Stimulated activated CD4-positive, alpha-beta T cell treated with anti-CD3 and anti-CD28 coated beads, TNF-alpha, amount 100 ng/mL, for 48 hours (primary cell): ENCODE results near the gene TMEM17.

Experiments
- DNase-seq, 3 donors: peaks; one replicate each; pipeline ENCODE4 v3.0.0-alpha.2; 2020; ENCODE audit warnings: low read depth in 3 of 3

The TMEM17 gene

GRCh38 chr2:62472312-62472711, 33.7 kb downstream of the TMEM17 start:
- DNase-seq = no peak

GRCh38 chr2:62471816-62472215, 34.2 kb downstream of the TMEM17 start:
- DNase-seq = no peak

GRCh38 chr2:62471404-62471803, 34.6 kb downstream of the TMEM17 start:
- no peak for DNase-seq

GRCh38 chr2:62469548-62469947, 36.4 kb downstream of the TMEM17 start:
- no peak for DNase-seq

- DNase-seq = no peak
Observed at GRCh38 chr2:62469114-62469513, 36.9 kb downstream of the TMEM17 start.

- no peak for DNase-seq
Observed at GRCh38 chr2:62467475-62468321, 38.3 kb downstream of the TMEM17 start.

- no peak for DNase-seq
Observed at GRCh38 chr2:62467100-62467474, 38.9 kb downstream of the TMEM17 start.

GRCh38 chr2:62466503-62466854, 39.5 kb downstream of the TMEM17 start:
- no peak for DNase-seq

GRCh38 chr2:62465741-62466502, 40.1 kb downstream of the TMEM17 start:
- no peak for DNase-seq

- DNase-seq = no peak
Observed at GRCh38 chr2:62465039-62465740, 40.8 kb downstream of the TMEM17 start.

GRCh38 chr2:62464221-62465007, 41.6 kb downstream of the TMEM17 start:
- no peak for DNase-seq

GRCh38 chr2:62462211-62462610, 43.8 kb downstream of the TMEM17 start:
- DNase-seq = no peak

GRCh38 chr2:62461707-62462106, 44.3 kb downstream of the TMEM17 start:
- DNase-seq = no peak

GRCh38 chr2:62461017-62461553, 44.9 kb downstream of the TMEM17 start:
- DNase-seq = no peak

GRCh38 chr2:62460175-62460574, 45.8 kb downstream of the TMEM17 start:
- no peak for DNase-seq

- no peak for DNase-seq
Observed at GRCh38 chr2:62459672-62460071, 46.3 kb downstream of the TMEM17 start.

GRCh38 chr2:62459106-62459505, 46.9 kb downstream of the TMEM17 start:
- no peak for DNase-seq

- no peak for DNase-seq
Observed at GRCh38 chr2:62458671-62459081, 47.3 kb downstream of the TMEM17 start.

GRCh38 chr2:62458206-62458641, 47.8 kb downstream of the TMEM17 start:
- DNase-seq = no peak

GRCh38 chr2:62457556-62457955, 48.4 kb downstream of the TMEM17 start:
- DNase-seq = no peak
